Keratinocyte (primary cell): Measurements from ENCODE around the gene SFSWAP. TPM values are rescaled to one million over a fixed set of nuclear protein-coding genes. Genes with fewer than 3 reads are reported as not detected.

Experiments used
- DNase-seq: peaks from one replicate; pipeline ENCODE4 v3.0.0-alpha.2; 2011; ENCODE audit warnings: low read depth, missing footprints, low spot score
- FAIRE-seq: peaks from 2 replicates; lab custom pipeline; 2011; peaks lifted over from hg19 to GRCh38; lab: Jason Lieb, UNC
- H2AFZ ChIP-seq: 2 replicates; pipeline ENCODE4 v1.6.0; 2012; ENCODE audit warnings: low read length, control low read depth, inconsistent platforms; ENCODE audit not compliant: control insufficient read depth
- H3K27ac ChIP-seq: 2 replicates; pipeline ENCODE4 v1.5.1; 2011; ENCODE audit warnings: low read length; ENCODE audit not compliant: control insufficient read depth, insufficient read depth
- H3K27me3 ChIP-seq: 3 replicates; pipeline ENCODE4 v1.6.0; 2011; ENCODE audit warnings: low read length; ENCODE audit not compliant: control insufficient read depth, insufficient read depth; ENCODE audit errors: extremely low read depth
- H3K36me3 ChIP-seq, 2 experiments: 2 replicates in 1 of 2; 3 replicates in 1 of 2; pipeline ENCODE4 v1.5.1; 2011; ENCODE audit warnings: low read length in 2 of 2, mild to moderate bottlenecking in 1 of 2; ENCODE audit not compliant: control insufficient read depth in 2 of 2, insufficient read depth in 2 of 2; ENCODE audit errors: extremely low read depth in 1 of 2
- H3K4me1 ChIP-seq: 3 replicates; pipeline ENCODE4 v1.5.1; 2011; ENCODE audit warnings: low read length; ENCODE audit not compliant: control insufficient read depth, insufficient read depth; ENCODE audit errors: extremely low read depth
- H3K4me2 ChIP-seq: 3 replicates; pipeline ENCODE4 v1.6.0; 2011; ENCODE audit warnings: low read depth, low read length; ENCODE audit not compliant: control insufficient read depth, insufficient read depth; ENCODE audit errors: extremely low read depth
- H3K4me3 ChIP-seq, 3 experiments: fragments of 200-600 bp in 1 of 3; sonication (generic) in 1 of 3; 2 replicates in 2 of 3; 3 replicates in 1 of 3; pipeline ENCODE4 v1.5.1; 2011 to 2016; ENCODE audit warnings: low read length in 3 of 3, mild to moderate bottlenecking in 3 of 3, control low read depth in 2 of 3, inconsistent platforms in 1 of 3, low read depth in 1 of 3, mixed read lengths in 1 of 3, mixed run types in 1 of 3, moderate library complexity in 1 of 3; ENCODE audit not compliant: control insufficient read depth in 2 of 3, insufficient read depth in 2 of 3; ENCODE audit errors: extremely low read depth in 1 of 3
- H3K79me2 ChIP-seq: 2 replicates; pipeline ENCODE4 v1.6.0; 2012; ENCODE audit warnings: low read length; ENCODE audit not compliant: control insufficient read depth, insufficient read depth
- H3K9ac ChIP-seq: 3 replicates; pipeline ENCODE4 v1.6.0; 2011; ENCODE audit warnings: low read length; ENCODE audit not compliant: control insufficient read depth, insufficient read depth; ENCODE audit errors: extremely low read depth
- H3K9me1 ChIP-seq: 3 replicates; pipeline ENCODE4 v1.6.0; 2011; ENCODE audit warnings: low read length; ENCODE audit not compliant: control insufficient read depth, insufficient read depth; ENCODE audit errors: extremely low read depth
- H3K9me3 ChIP-seq: 2 replicates; pipeline ENCODE4 v1.5.1; 2012; ENCODE audit warnings: low read depth, low read length; ENCODE audit not compliant: control insufficient read depth
- H4K20me1 ChIP-seq: 3 replicates; pipeline ENCODE4 v1.6.0; 2011; ENCODE audit warnings: low read length; ENCODE audit not compliant: control insufficient read depth, insufficient read depth; ENCODE audit errors: extremely low read depth
- CTCF ChIP-seq, 3 experiments: IDR thresholded peaks in 1 of 3; conservative IDR thresholded peaks in 1 of 3; optimal IDR thresholded peaks in 1 of 3; 2 replicates in 2 of 3; 3 replicates in 1 of 3; pipeline versions ENCODE3 to v1.5.1; 2011; ENCODE audit warnings: low read length in 3 of 3, mild to moderate bottlenecking in 3 of 3, moderate library complexity in 2 of 3, control low read depth in 1 of 3, inconsistent platforms in 1 of 3; ENCODE audit not compliant: insufficient read depth in 2 of 3; ENCODE audit errors: extremely low read depth in 1 of 3
- EZH2 ChIP-seq: IDR thresholded peaks from one replicate; pipeline ENCODE4 v1.6.1; 2012; ENCODE audit warnings: inconsistent platforms, mild to moderate bottlenecking, low read length, moderate library complexity
- dilution Hi-C: fragments of 300-500 bp; cut with MboI; formaldehyde crosslinking; loops from one replicate; pipeline ENCODE4 v1.7.0; 2020; ENCODE audit warnings: low sequenced_read_pairs; ENCODE audit not compliant: extremely low pct_ligation_motif_present
- polyA plus RNA-seq, 5 experiments: library from polyadenylated mRNA; depleted of rRNA in 3 of 5; stranded (reverse) in 3 of 5; stranded (forward) in 1 of 5; unstranded in 1 of 5; fragments of >200 nt; gene quantifications; 1 replicate in 1 of 5; 2 replicates in 3 of 5; 3 replicates in 1 of 5; pipeline versions ENCODE4 v1.2.1 to v1.2.3, GENCODE V29; 2011 to 2012; ENCODE audit warnings: missing spikeins in 2 of 5, low read depth in 1 of 5, low replicate concordance in 1 of 5

SFSWAP gene
- polyA plus RNA-seq, 1 donor (not counting 4 experiments of a cell fraction or from before 2014, with no cell fraction given), result 13.1 TPM

- Histone ChIP-seq H3K9me3 (no peaks in the 10 kb centered on the region), H3K4me1 (no peaks in the 10 kb centered on the region), H3K36me3 (peaks cover 35 to 42% of the 10 kb centered on the region in 2 experiments), H3K27me3 (no peaks in the 10 kb centered on the region), H3K4me2 (no peak overlapping the region), H3K79me2 (peaks cover 3% of the 10 kb centered on the region), H3K4me3 (no peak overlapping the region), H3K27ac (no peak overlapping the region), H2AFZ (no peak overlapping the region), H3K9ac (no peak overlapping the region), H4K20me1 (no peaks in the 10 kb centered on the region), H3K9me1 (no peaks in the 10 kb centered on the region)
- DNase-seq (no peak), FAIRE-seq (no peak)
- dilution Hi-C loops, result no loop called here
- TF ChIP-seq EZH2, result no peak
- TF ChIP-seq CTCF (optimal IDR thresholded peaks at IDR 0.05 in 1 of 3, IDR thresholded peaks at IDR 0.05 in 1 of 3, conservative IDR thresholded peaks at IDR 0.05 in 1 of 3; ENCODE audit: extremely low read depth in 1 of 3, insufficient read depth in 2 of 3, low read length in 3 of 3), result no peak
Observed at GRCh38 chr12:131756441-131756840, 45.6 kb downstream of the SFSWAP start.

- FAIRE-seq (no peak), DNase-seq (no peak)
- TF ChIP-seq EZH2, result no peak
- no peak for TF ChIP-seq CTCF (optimal IDR thresholded peaks at IDR 0.05 in 1 of 3, IDR thresholded peaks at IDR 0.05 in 1 of 3, conservative IDR thresholded peaks at IDR 0.05 in 1 of 3; ENCODE audit: extremely low read depth in 1 of 3, insufficient read depth in 2 of 3, low read length in 3 of 3)
- H3K4me3 ChIP-seq, result no peak overlapping the region
- H3K4me2 ChIP-seq, result no peak overlapping the region
- H3K27ac ChIP-seq, result no peak overlapping the region
- peaks cover 32 to 43% of the 10 kb centered on the region in 2 experiments for H3K36me3 ChIP-seq
- dilution Hi-C loops, result no loop called here
- no peak overlapping the region for H2AFZ ChIP-seq
- no peaks in the 10 kb centered on the region for H3K9me1 ChIP-seq
- H3K9me3 ChIP-seq, result no peaks in the 10 kb centered on the region
- H3K4me1 ChIP-seq, result no peaks in the 10 kb centered on the region
- H3K9ac ChIP-seq, result no peak overlapping the region
- H4K20me1 ChIP-seq, result no peaks in the 10 kb centered on the region
- H3K27me3 ChIP-seq, result no peaks in the 10 kb centered on the region
- no peaks in the 10 kb centered on the region for H3K79me2 ChIP-seq
Observed at GRCh38 chr12:131757111-131757510, 46.2 kb downstream of the SFSWAP start.
